T-helper 22 cell (primary cell): Measurements from ENCODE around the gene MYD88.
A peak's percentile ranks its signal among the peaks of the same experiment; 100 is the strongest.

Source experiments
- DNase-seq: peaks from one replicate; pipeline ENCODE4 v3.0.0-alpha.2; 2020; ENCODE audit warnings: low read depth

Gene MYD88

GRCh38 chr3:38112378-38112761 lies 26.1 kb upstream of the MYD88 start:
- DNase-seq = no peak

- no peak for DNase-seq
Measured at GRCh38 chr3:38114052-38114874, 24.2 kb upstream of the MYD88 start.

GRCh38 chr3:38114875-38115644 lies 23.4 kb upstream of the MYD88 start:
- DNase-seq = no peak

GRCh38 chr3:38115645-38116427 lies 22.6 kb upstream of the MYD88 start:
- DNase-seq = no peak

- no peak for DNase-seq
Measured at GRCh38 chr3:38116471-38117162, 21.8 kb upstream of the MYD88 start.

- DNase-seq = no peak
Measured at GRCh38 chr3:38117163-38117716, 21.2 kb upstream of the MYD88 start.

GRCh38 chr3:38117748-38118420 lies 20.6 kb upstream of the MYD88 start:
- peak; percentile 29 for DNase-seq

- no peak for DNase-seq
Measured at GRCh38 chr3:38118421-38119247, 19.8 kb upstream of the MYD88 start.

- DNase-seq = no peak
Measured at GRCh38 chr3:38119248-38119544, 19.3 kb upstream of the MYD88 start.

GRCh38 chr3:38119821-38120692 lies 18.4 kb upstream of the MYD88 start:
- DNase-seq = no peak

- no peak for DNase-seq
Measured at GRCh38 chr3:38120693-38121450, 17.6 kb upstream of the MYD88 start.

- DNase-seq = no peak
Measured at GRCh38 chr3:38121451-38121831, 17.0 kb upstream of the MYD88 start.

GRCh38 chr3:38121832-38122461 lies 16.5 kb upstream of the MYD88 start:
- no peak for DNase-seq

- DNase-seq = no peak
Measured at GRCh38 chr3:38122712-38123290, 15.7 kb upstream of the MYD88 start.

GRCh38 chr3:38124324-38125122 lies 13.9 kb upstream of the MYD88 start:
- DNase-seq = no peak

- no peak for DNase-seq
Measured at GRCh38 chr3:38125305-38126120, 12.9 kb upstream of the MYD88 start.
